AG09309 (cell line): Measurements from ENCODE around the gene SUSD3.
"Not testable (repeated sequence)": the region's sequence is repeated elsewhere in the genome, so short reads cannot be mapped to it uniquely, and the experiment has no call there.

ENCODE experiments used
- DNase-seq: peaks from one replicate; pipeline ENCODE4 v3.0.0-alpha.2; 2010; ENCODE audit warnings: low read depth
- H3K4me3 ChIP-seq: 2 replicates; pipeline ENCODE4 v1.5.1; 2011; ENCODE audit warnings: mild to moderate bottlenecking, low read depth, low read length, moderate library complexity; ENCODE audit not compliant: control insufficient read depth
- CTCF ChIP-seq: IDR thresholded peaks from 2 replicates; pipeline ENCODE4 v1.5.1; 2011; ENCODE audit warnings: mild to moderate bottlenecking, low read depth, low read length, inconsistent platforms; ENCODE audit not compliant: insufficient read depth, control insufficient read depth; ENCODE audit errors: missing control alignments

Gene SUSD3

GRCh38 chr9:93099551-93100275 lies 41.2 kb downstream of the SUSD3 start:
- TF ChIP-seq CTCF, result no peak
- H3K4me3 ChIP-seq, result no peak overlapping the region
- DNase-seq, result no peak

- DNase-seq, result no peak
- TF ChIP-seq CTCF, result no peak
- no peak overlapping the region for H3K4me3 ChIP-seq
Measured at GRCh38 chr9:93100276-93100636, 41.8 kb downstream of the SUSD3 start.

- H3K4me3 ChIP-seq, DNase-seq: not testable (repeated sequence)
Measured at GRCh38 chr9:93101086-93101485, 42.6 kb downstream of the SUSD3 start.

- no peak for TF ChIP-seq CTCF
- DNase-seq, result no peak
- H3K4me3 ChIP-seq, result no peak overlapping the region
Measured at GRCh38 chr9:93105620-93106019, 47.1 kb downstream of the SUSD3 start.

- no peak overlapping the region for H3K4me3 ChIP-seq
- TF ChIP-seq CTCF, result no peak
- no peak for DNase-seq
Measured at GRCh38 chr9:93107151-93107824, 48.8 kb downstream of the SUSD3 start.

- no peak for DNase-seq
- no peak for TF ChIP-seq CTCF
- H3K4me3 ChIP-seq, result no peak overlapping the region
Measured at GRCh38 chr9:93107825-93108161, 49.3 kb downstream of the SUSD3 start.

- no peak for DNase-seq
- no peak for TF ChIP-seq CTCF
- H3K4me3 ChIP-seq, result no peak overlapping the region
Measured at GRCh38 chr9:93108291-93109041, 50.0 kb downstream of the SUSD3 start.
